Lung (tissue), 12 donors: Measurements from ENCODE around the gene ROS1. TPM values are rescaled to one million over a fixed set of nuclear protein-coding genes. Genes with fewer than 3 reads are reported as not detected.
A peak's percentile ranks its signal among the peaks of the same experiment; 100 is the strongest.

Experiments
- ATAC-seq: fragments of 200-7000 bp; cut with Tn5 transposase; one replicate; pipeline ENCODE4 v1.9.1; 2020; ENCODE audit warnings: moderate number of reproducible peaks; ENCODE audit not compliant: insufficient read depth, low FRiP score
- DNase-seq, 3 donors: peaks; one replicate each; pipeline ENCODE4 v3.0.0-alpha.2; 2013 to 2017
- H3K27ac ChIP-seq, 2 donors: one replicate each; pipeline ENCODE4 v1.5.1; 2013; ENCODE audit warnings: mild to moderate bottlenecking in 2 of 2, moderate library complexity in 2 of 2, control low read depth in 1 of 2, inconsistent platforms in 1 of 2, low read depth in 1 of 2, low read length in 1 of 2
- H3K27me3 ChIP-seq, 3 donors: one replicate each; pipeline ENCODE4 v1.5.1; 2013; ENCODE audit warnings: low read length in 2 of 3; ENCODE audit not compliant: control insufficient read depth in 3 of 3, insufficient read depth in 3 of 3
- H3K36me3 ChIP-seq, 4 donors: one replicate each; pipeline ENCODE4 v1.5.1; 2013; ENCODE audit warnings: low read length in 4 of 4, mild to moderate bottlenecking in 1 of 4, moderate library complexity in 1 of 4; ENCODE audit not compliant: control insufficient read depth in 4 of 4, insufficient read depth in 4 of 4
- H3K4me1 ChIP-seq, 5 donors: one replicate each; pipeline ENCODE4 v1.5.1; 2013; ENCODE audit warnings: low read length in 5 of 5, mild to moderate bottlenecking in 2 of 5, moderate library complexity in 1 of 5; ENCODE audit not compliant: control insufficient read depth in 5 of 5, insufficient read depth in 5 of 5
- H3K4me3 ChIP-seq: one replicate; pipeline ENCODE4 v1.5.1; 2013; ENCODE audit warnings: mild to moderate bottlenecking, control low read depth, moderate library complexity
- H3K9ac ChIP-seq, 2 donors: one replicate each; pipeline ENCODE4 v1.5.1; 2013; ENCODE audit warnings: low read length in 2 of 2, control low read depth in 1 of 2; ENCODE audit not compliant: insufficient read depth in 1 of 2
- H3K9me3 ChIP-seq, 4 donors: one replicate each; pipeline ENCODE4 v1.5.1; 2013; ENCODE audit warnings: low read length in 3 of 4, mild to moderate bottlenecking in 1 of 4, moderate library complexity in 1 of 4; ENCODE audit not compliant: control insufficient read depth in 4 of 4, insufficient read depth in 3 of 4
- WGBS, 2 donors: extraction: QIAGEN DNeasy Blood & Tissue Kit; methylation state at CpG; one replicate each; pipeline ENCODE4 v1.1.7; 2013; 5-methylcytosine and 5-hydroxymethylcytosine counted together
- polyA plus RNA-seq, 2 donors: library from polyadenylated mRNA; stranded (reverse); fragments of 200-250 nt; gene quantifications; one replicate each; pipeline ENCODE4 v1.2.1, GENCODE V29; 2013
- total RNA-seq, 2 donors: library from RNA; depleted of rRNA in 1 of 2; stranded (reverse); fragments of >200 nt in 1 of 2; gene quantifications; one replicate each; pipeline ENCODE4 v1.2.1, GENCODE V29; 2014 to 2021
- TF ChIP-seq, protein P1 (sequence below): IDR thresholded peaks from 2 replicates; pipeline ENCODE4 v1.5.1; 2012; ENCODE audit warnings: mild to moderate bottlenecking; ENCODE audit errors: control extremely low read depth, extremely low read depth
- donor health status: control.
- donor health status: control.
- donor health status: Bipolar disorder and iron deficiency.
- donor health status: healthy.
- donor health status: DM: yes; HTN: yes; CAD: no.

The ROS1 gene
- total and polyA plus RNA-seq, 4 donors: 15.5 to 263 (median 59.4) TPM

DNA sequence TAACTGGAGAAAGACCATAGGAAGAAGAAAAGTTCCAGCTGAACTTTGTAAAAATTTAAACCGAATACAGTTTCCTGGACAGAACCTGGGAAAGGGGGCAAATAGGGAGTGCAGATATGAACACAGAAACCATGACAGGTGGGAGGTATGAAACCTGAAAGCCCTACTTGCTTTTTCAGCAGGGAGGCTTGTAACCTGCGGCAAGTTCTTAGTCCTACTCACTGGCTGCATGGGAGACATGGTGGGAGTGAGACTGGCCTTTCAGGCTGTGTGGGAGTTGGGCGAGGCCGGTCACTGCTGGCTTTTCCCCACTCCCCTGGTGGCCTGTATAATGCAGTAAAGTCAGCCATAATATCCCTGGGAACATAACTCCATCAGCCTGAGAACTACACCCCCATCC is 54.2 kb downstream of the ROS1 start:
- ATAC-seq (no peak), DNase-seq (no peak)
- Histone ChIP-seq H3K9me3 (peaks cover 0 to 8% (median 0%) of the 10 kb centered on the region in 4 donors), H3K4me3 (no peak overlapping the region), H3K9ac (no peak overlapping the region), H3K27ac (peak overlapping the region in 1 of 2 donors; percentile 11), H3K27me3 (no peaks in the 10 kb centered on the region), H3K36me3 (peaks cover 0 to 3% (median 0%) of the 10 kb centered on the region in 4 donors), H3K4me1 (peaks cover 0 to 3% (median 0%) of the 10 kb centered on the region in 5 donors)
- TF ChIP-seq, protein P1, sequence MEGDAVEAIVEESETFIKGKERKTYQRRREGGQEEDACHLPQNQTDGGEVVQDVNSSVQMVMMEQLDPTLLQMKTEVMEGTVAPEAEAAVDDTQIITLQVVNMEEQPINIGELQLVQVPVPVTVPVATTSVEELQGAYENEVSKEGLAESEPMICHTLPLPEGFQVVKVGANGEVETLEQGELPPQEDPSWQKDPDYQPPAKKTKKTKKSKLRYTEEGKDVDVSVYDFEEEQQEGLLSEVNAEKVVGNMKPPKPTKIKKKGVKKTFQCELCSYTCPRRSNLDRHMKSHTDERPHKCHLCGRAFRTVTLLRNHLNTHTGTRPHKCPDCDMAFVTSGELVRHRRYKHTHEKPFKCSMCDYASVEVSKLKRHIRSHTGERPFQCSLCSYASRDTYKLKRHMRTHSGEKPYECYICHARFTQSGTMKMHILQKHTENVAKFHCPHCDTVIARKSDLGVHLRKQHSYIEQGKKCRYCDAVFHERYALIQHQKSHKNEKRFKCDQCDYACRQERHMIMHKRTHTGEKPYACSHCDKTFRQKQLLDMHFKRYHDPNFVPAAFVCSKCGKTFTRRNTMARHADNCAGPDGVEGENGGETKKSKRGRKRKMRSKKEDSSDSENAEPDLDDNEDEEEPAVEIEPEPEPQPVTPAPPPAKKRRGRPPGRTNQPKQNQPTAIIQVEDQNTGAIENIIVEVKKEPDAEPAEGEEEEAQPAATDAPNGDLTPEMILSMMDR: no peak
- 92 to 93% methylated on average over 4 of the region's 4 CpGs for WGBS, 2 donors

DNA sequence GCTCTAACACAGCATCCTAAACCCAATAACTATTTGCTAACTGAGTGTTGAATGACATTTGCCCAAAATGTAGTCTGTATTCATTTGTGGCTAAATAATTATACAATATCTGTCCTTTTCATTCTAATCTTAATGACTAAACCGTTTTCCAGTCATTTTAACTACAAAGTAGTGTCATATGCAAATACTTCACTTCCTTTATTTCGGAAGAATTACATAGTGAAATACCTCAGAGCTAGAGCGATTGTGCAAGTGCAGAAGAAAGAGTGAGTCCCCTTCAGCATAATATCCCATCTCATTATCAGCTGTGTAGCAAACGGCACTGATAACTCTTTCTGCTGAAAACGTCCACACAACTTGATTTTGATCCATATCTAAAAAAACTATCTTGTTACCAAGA is 66.2 kb downstream of the ROS1 start:
- no peak overlapping the region for H3K27ac ChIP-seq
- WGBS, 2 donors: 48 to 60% methylated on average over 5 of the region's 5 CpGs
- no peaks in the 10 kb centered on the region for H3K4me1 ChIP-seq
- ATAC-seq (no peak), DNase-seq (no peak)
- H3K27me3 ChIP-seq: no peaks in the 10 kb centered on the region
- H3K9me3 ChIP-seq: no peaks in the 10 kb centered on the region
- no peak overlapping the region for H3K9ac ChIP-seq
- H3K36me3 ChIP-seq: no peaks in the 10 kb centered on the region
- no peak overlapping the region for H3K4me3 ChIP-seq
- TF ChIP-seq, protein P1: no peak

DNA sequence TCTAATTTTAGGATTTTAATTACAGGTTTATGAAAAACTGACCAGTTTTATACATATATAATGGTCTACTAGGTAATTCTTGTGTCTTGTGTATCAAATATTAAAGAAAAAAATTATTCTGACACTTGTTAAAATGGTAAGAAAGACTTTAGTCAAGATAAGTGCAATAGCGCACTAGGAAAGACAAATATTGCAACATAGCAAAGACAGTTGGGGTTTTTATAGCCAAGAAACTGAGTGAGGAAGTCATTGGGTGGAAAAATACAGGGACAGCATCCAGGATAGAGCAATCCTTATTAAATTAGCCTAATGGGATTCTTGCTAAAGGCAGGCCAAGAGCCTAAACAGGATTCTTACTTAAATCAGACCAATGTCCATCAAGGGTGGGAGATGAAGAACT is 71.1 kb downstream of the ROS1 start:
- no peaks in the 10 kb centered on the region for H3K36me3 ChIP-seq
- H3K27ac ChIP-seq: no peak overlapping the region
- no peak overlapping the region for H3K9ac ChIP-seq
- ATAC-seq (peak; percentile 37), DNase-seq (peak in 1 of 3 donors; percentile 16)
- no peaks in the 10 kb centered on the region for H3K27me3 ChIP-seq
- no peak overlapping the region for H3K4me3 ChIP-seq
- no peaks in the 10 kb centered on the region for H3K9me3 ChIP-seq
- no peaks in the 10 kb centered on the region for H3K4me1 ChIP-seq
- TF ChIP-seq, protein P1: no peak
- 66 to 68% methylated on average over 1 of the region's 1 CpG for WGBS, 2 donors

DNA sequence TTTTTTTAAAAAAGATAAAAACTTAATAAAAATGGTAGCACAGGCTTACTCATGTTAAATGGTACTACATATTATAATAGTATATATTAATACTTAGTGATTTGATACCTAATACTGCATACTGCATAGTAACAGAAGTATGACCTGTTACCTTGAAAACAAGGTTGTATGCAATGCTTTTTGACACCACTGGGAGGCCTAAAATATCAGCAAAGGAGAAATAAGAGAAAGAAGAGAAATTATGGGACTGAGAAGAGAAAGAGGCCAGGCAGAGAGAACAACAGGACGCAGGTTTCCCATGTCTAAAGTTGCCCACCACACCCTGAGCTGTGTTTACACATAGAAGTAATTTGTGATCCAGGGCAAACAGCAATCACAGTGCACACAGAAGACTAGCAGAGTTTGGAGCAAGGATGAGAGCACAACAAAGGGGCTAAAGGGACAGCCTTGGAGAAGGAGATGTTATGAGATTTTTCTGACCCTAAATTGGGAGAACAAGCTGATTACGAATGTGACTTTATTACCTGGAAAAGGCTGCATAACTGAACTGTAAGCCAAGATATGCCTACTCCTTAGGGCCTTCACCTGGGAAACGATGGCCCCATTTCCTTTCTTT is 73.2 kb downstream of the ROS1 start:
- Histone ChIP-seq H3K27me3 (no peaks in the 10 kb centered on the region), H3K36me3 (no peaks in the 10 kb centered on the region), H3K9me3 (no peaks in the 10 kb centered on the region), H3K27ac (no peak overlapping the region), H3K9ac (no peak overlapping the region), H3K4me1 (no peaks in the 10 kb centered on the region), H3K4me3 (no peak overlapping the region)
- ATAC-seq (no peak), DNase-seq (peak in 1 of 3 donors; percentile 3)
- 77 to 84% methylated on average over 3 of the region's 3 CpGs for WGBS, 2 donors
- TF ChIP-seq, protein P1: no peak
